Measurements from ENCODE around the gene FCF1. TPM values are rescaled to one million over a fixed set of nuclear protein-coding genes. Genes with fewer than 3 reads are reported as not detected.

FCF1 gene
- total and polyA plus RNA-seq, 2 of the 13 experiments (the other 11 are each of a cell fraction or from before 2014, with no cell fraction given) = 31.0 to 44.4 TPM

- no peak for TF ChIP-seq ZNF407 (CRISPR knock-in tag; IDR thresholded peaks at IDR 0.05; ENCODE audit: not compliant biosample characterization)
- no peak for TF ChIP-seq JDP2 (CRISPR knock-in tag; IDR thresholded peaks at IDR 0.05; ENCODE audit: borderline replicate concordance)
- no peak for TF ChIP-seq POLR2G (IDR thresholded peaks at IDR 0.05; ENCODE audit: low read depth, low read length)
- no peak for TF ChIP-seq SNRNP70 (IDR thresholded peaks at IDR 0.05; ENCODE audit: low read depth, low read length)
- TF ChIP-seq ZBTB37 (CRISPR knock-in tag; IDR thresholded peaks at IDR 0.05) = no peak
- TF ChIP-seq ZNF543 (CRISPR knock-in tag; IDR thresholded peaks at IDR 0.05) = no peak
- TF ChIP-seq ZNF367 (CRISPR knock-in tag; IDR thresholded peaks at IDR 0.05; ENCODE audit: borderline replicate concordance) = no peak
- no peak for TF ChIP-seq STAT5B (CRISPR knock-in tag; IDR thresholded peaks at IDR 0.05)
- TF ChIP-seq ZNF562 (CRISPR knock-in tag; IDR thresholded peaks at IDR 0.05; ENCODE audit: borderline replicate concordance) = no peak
- TF ChIP-seq KLF16 (CRISPR knock-in tag; IDR thresholded peaks at IDR 0.05) = no peak
- no peak for TF ChIP-seq GZF1 (CRISPR knock-in tag; IDR thresholded peaks at IDR 0.05)
- TF ChIP-seq ZNF343 (CRISPR knock-in tag; IDR thresholded peaks at IDR 0.05) = no peak
- no peak for TF ChIP-seq SMAD1 (CRISPR knock-in tag; IDR thresholded peaks at IDR 0.05; ENCODE audit: borderline replicate concordance, low read depth)
- TF ChIP-seq ZNF772 (CRISPR knock-in tag; IDR thresholded peaks at IDR 0.05) = no peak
Observed at GRCh38 chr14:74785056-74785613, 72.2 kb downstream of the FCF1 start (continued).
